SK-N-SH treated with all-trans-retinoic acid at 6 μM for 48 hours (cell line): ENCODE measurements around the gene COA8.

Experiments used
- ARNTL ChIP-seq: fragments of 450-650 bp; formaldehyde crosslinking; IDR thresholded peaks from 2 replicates; pipeline ENCODE4 v1.5.0; 2020; ENCODE audit warnings: low read depth, mild to moderate bottlenecking, moderate library complexity, borderline replicate concordance
- ESRRG ChIP-seq: fragments of 250-450 bp; sonication (Bioruptor Pico); IDR thresholded peaks from 2 replicates; pipeline ENCODE4 v1.6.1; 2021; ENCODE audit warnings: mild to moderate bottlenecking
- OSR1 ChIP-seq: fragments of 250-450 bp; sonication (Bioruptor Pico); IDR thresholded peaks from 2 replicates; pipeline ENCODE4 v1.8.0; 2022; ENCODE audit warnings: moderate library complexity, mild to moderate bottlenecking, inconsistent platforms
- PPARA ChIP-seq: fragments of 250-450 bp; sonication (Bioruptor Pico); IDR thresholded peaks from 2 replicates; pipeline ENCODE4 v1.5.0; 2020; ENCODE audit warnings: mild to moderate bottlenecking, borderline replicate concordance
- RARB ChIP-seq: fragments of 250-450 bp; sonication (Bioruptor Pico); IDR thresholded peaks from 2 replicates; pipeline ENCODE4 v1.8.0; 2021; ENCODE audit warnings: mild to moderate bottlenecking, moderate library complexity
- ZC3H10 ChIP-seq: fragments of 250-450 bp; sonication (Bioruptor Pico); IDR thresholded peaks from 2 replicates; pipeline ENCODE4 v1.5.1; 2021; ENCODE audit warnings: mild to moderate bottlenecking, moderate library complexity
- ZFP3 ChIP-seq: fragments of 250-450 bp; sonication (Bioruptor Pico); IDR thresholded peaks from 2 replicates; pipeline ENCODE4 v1.5.0; 2020; ENCODE audit warnings: mild to moderate bottlenecking, moderate library complexity
- ZFP30 ChIP-seq: fragments of 450-650 bp; formaldehyde crosslinking; IDR thresholded peaks from 2 replicates; pipeline ENCODE4 v1.5.0; 2022; ENCODE audit warnings: mild to moderate bottlenecking, moderate library complexity
- ZNF565 ChIP-seq: fragments of 450-650 bp; formaldehyde crosslinking; conservative IDR thresholded peaks from 2 replicates; pipeline ENCODE4 v1.5.0; 2020; ENCODE audit warnings: low read depth, mild to moderate bottlenecking, moderate library complexity
- ZNF70 ChIP-seq: fragments of 450-650 bp; formaldehyde crosslinking; IDR thresholded peaks from 2 replicates; pipeline ENCODE4 v1.5.0; 2020; ENCODE audit warnings: mild to moderate bottlenecking, moderate library complexity
- TF ChIP-seq, protein P1 (sequence below): fragments of 250-450 bp; sonication (Bioruptor Pico); IDR thresholded peaks from 2 replicates; pipeline ENCODE4 v1.5.0; 2020; ENCODE audit warnings: mild to moderate bottlenecking, moderate library complexity
- TF ChIP-seq, protein P2 (sequence below): fragments of 250-450 bp; sonication (Bioruptor Pico); IDR thresholded peaks from 2 replicates; pipeline ENCODE4 v1.8.0; 2020; ENCODE audit warnings: mild to moderate bottlenecking, moderate library complexity, borderline replicate concordance
- TF ChIP-seq, protein P3 (sequence below): fragments of 250-450 bp; sonication (Bioruptor Pico); IDR thresholded peaks from 2 replicates; pipeline ENCODE4 v1.8.0; 2021; ENCODE audit warnings: low read depth, mild to moderate bottlenecking, moderate library complexity, borderline replicate concordance

DNA sequence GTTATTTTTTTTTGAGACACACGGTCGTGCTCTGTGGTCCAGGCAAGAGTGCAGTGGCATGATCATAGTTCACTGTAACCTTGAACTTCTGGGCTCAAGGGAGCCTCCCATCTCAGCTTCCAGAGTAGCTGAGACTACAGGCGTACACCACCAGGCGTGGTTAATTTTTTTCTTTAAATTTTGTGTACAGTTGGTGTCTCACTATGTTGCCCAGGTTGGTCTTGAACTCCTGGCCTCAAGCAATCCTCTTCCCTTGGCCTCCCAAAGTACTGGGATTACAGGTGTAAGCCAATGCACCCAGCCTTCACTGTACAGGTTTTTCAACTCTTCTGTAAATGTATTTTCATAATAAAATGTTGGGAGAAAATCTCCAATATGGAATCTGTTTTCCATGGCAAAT is 60.5 kb downstream of the COA8 start:
- TF ChIP-seq ARNTL (CRISPR knock-in tag) (no peak), PPARA (no peak), ESRRG (CRISPR knock-in tag) (no peak), ZFP3 (CRISPR knock-in tag) (no peak), ZNF70 (CRISPR knock-in tag) (no peak), ZNF565 (no peak), RARB (CRISPR knock-in tag) (no peak), ZC3H10 (no peak), ZFP30 (CRISPR knock-in tag) (no peak), OSR1 (CRISPR knock-in tag) (no peak)
- TF ChIP-seq, protein P1, sequence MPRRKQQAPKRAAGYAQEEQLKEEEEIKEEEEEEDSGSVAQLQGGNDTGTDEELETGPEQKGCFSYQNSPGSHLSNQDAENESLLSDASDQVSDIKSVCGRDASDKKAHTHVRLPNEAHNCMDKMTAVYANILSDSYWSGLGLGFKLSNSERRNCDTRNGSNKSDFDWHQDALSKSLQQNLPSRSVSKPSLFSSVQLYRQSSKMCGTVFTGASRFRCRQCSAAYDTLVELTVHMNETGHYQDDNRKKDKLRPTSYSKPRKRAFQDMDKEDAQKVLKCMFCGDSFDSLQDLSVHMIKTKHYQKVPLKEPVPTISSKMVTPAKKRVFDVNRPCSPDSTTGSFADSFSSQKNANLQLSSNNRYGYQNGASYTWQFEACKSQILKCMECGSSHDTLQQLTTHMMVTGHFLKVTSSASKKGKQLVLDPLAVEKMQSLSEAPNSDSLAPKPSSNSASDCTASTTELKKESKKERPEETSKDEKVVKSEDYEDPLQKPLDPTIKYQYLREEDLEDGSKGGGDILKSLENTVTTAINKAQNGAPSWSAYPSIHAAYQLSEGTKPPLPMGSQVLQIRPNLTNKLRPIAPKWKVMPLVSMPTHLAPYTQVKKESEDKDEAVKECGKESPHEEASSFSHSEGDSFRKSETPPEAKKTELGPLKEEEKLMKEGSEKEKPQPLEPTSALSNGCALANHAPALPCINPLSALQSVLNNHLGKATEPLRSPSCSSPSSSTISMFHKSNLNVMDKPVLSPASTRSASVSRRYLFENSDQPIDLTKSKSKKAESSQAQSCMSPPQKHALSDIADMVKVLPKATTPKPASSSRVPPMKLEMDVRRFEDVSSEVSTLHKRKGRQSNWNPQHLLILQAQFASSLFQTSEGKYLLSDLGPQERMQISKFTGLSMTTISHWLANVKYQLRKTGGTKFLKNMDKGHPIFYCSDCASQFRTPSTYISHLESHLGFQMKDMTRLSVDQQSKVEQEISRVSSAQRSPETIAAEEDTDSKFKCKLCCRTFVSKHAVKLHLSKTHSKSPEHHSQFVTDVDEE (CRISPR knock-in tag), result no peak
- TF ChIP-seq, protein P2, sequence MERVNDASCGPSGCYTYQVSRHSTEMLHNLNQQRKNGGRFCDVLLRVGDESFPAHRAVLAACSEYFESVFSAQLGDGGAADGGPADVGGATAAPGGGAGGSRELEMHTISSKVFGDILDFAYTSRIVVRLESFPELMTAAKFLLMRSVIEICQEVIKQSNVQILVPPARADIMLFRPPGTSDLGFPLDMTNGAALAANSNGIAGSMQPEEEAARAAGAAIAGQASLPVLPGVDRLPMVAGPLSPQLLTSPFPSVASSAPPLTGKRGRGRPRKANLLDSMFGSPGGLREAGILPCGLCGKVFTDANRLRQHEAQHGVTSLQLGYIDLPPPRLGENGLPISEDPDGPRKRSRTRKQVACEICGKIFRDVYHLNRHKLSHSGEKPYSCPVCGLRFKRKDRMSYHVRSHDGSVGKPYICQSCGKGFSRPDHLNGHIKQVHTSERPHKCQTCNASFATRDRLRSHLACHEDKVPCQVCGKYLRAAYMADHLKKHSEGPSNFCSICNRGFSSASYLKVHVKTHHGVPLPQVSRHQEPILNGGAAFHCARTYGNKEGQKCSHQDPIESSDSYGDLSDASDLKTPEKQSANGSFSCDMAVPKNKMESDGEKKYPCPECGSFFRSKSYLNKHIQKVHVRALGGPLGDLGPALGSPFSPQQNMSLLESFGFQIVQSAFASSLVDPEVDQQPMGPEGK (CRISPR knock-in tag), result no peak
- TF ChIP-seq, protein P3, sequence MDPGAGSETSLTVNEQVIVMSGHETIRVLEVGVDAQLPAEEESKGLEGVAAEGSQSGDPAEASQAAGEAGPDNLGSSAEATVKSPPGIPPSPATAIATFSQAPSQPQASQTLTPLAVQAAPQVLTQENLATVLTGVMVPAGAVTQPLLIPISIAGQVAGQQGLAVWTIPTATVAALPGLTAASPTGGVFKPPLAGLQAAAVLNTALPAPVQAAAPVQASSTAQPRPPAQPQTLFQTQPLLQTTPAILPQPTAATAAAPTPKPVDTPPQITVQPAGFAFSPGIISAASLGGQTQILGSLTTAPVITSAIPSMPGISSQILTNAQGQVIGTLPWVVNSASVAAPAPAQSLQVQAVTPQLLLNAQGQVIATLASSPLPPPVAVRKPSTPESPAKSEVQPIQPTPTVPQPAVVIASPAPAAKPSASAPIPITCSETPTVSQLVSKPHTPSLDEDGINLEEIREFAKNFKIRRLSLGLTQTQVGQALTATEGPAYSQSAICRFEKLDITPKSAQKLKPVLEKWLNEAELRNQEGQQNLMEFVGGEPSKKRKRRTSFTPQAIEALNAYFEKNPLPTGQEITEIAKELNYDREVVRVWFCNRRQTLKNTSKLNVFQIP (CRISPR knock-in tag), result no peak
